NCI-H2196 treated with DMSO at 0.1 percent for 48 hours (cell line): ENCODE measurements around the gene SYNM.

Experiments
- DNase-seq: peaks from one replicate; lab custom pipeline; 2025; ENCODE audit not compliant: unreplicated experiment; lab: John Stamatoyannopoulos, UW

Gene SYNM

GRCh38 chr15:99082798-99083197 lies 22.1 kb upstream of the SYNM start:
- no peak for DNase-seq

- no peak for DNase-seq
These were observed 19.9 kb upstream of the SYNM start for GRCh38 chr15:99084965-99085364.

- DNase-seq = no peak
These were observed 19.2 kb upstream of the SYNM start for GRCh38 chr15:99085413-99086326.

GRCh38 chr15:99086327-99086667 lies 18.6 kb upstream of the SYNM start:
- no peak for DNase-seq

GRCh38 chr15:99087405-99087943 lies 17.4 kb upstream of the SYNM start:
- no peak for DNase-seq

GRCh38 chr15:99090011-99090699 lies 14.7 kb upstream of the SYNM start:
- DNase-seq = no peak

GRCh38 chr15:99090938-99091337 lies 13.9 kb upstream of the SYNM start:
- DNase-seq = no peak

- no peak for DNase-seq
These were observed 12.2 kb upstream of the SYNM start for GRCh38 chr15:99092554-99093172.

GRCh38 chr15:99095626-99096025 lies 9.3 kb upstream of the SYNM start:
- no peak for DNase-seq

GRCh38 chr15:99096173-99096893 lies 8.5 kb upstream of the SYNM start:
- DNase-seq = no peak

- no peak for DNase-seq
These were observed 7.9 kb upstream of the SYNM start for GRCh38 chr15:99096894-99097426.

GRCh38 chr15:99097441-99098410 lies 7.2 kb upstream of the SYNM start:
- no peak for DNase-seq

- DNase-seq = no peak
These were observed 6.5 kb upstream of the SYNM start for GRCh38 chr15:99098426-99098825.

GRCh38 chr15:99098991-99099390 lies 5.9 kb upstream of the SYNM start:
- no peak for DNase-seq

- DNase-seq = no peak
These were observed 5.2 kb upstream of the SYNM start for GRCh38 chr15:99099661-99100060.

GRCh38 chr15:99100245-99101173 lies 4.4 kb upstream of the SYNM start:
- peak; percentile 11 for DNase-seq

GRCh38 chr15:99101501-99101900 lies 3.4 kb upstream of the SYNM start:
- no peak for DNase-seq
